ENCODE measurements around the gene KRTAP6-2. TPM values are rescaled to one million over a fixed set of nuclear protein-coding genes. Genes with fewer than 3 reads are reported as not detected.

KRTAP6-2 gene
- total and polyA plus RNA-seq, 2 donors (not counting 1 experiment from before 2014, with no cell fraction given) = not detected

GRCh38 chr21:30555095-30555494 lies 43.6 kb downstream of the KRTAP6-2 start:
- Histone ChIP-seq H3K9me3 (ENCODE audit: control extremely low read depth in 1 of 3, control insufficient read depth in 2 of 3, insufficient read depth in 1 of 3, low read length in 2 of 3) (peaks cover 0 to 4% (median 3%) of the 10 kb centered on the region in 3 donors), H3K4me3 (ENCODE audit: control extremely low read depth in 1 of 5, extremely low read depth in 1 of 5, insufficient read depth in 1 of 5, low read depth in 2 of 5, low read length in 4 of 5) (no peak overlapping the region), H3K4me1 (ENCODE audit: control insufficient read depth in 2 of 2, insufficient read depth in 2 of 2, low read length in 2 of 2) (no peaks in the 10 kb centered on the region), H3K36me3 (replicated peaks in 1 of 2; ENCODE audit: control extremely low read depth in 1 of 2, control insufficient read depth in 1 of 2, extremely low read depth in 1 of 2, insufficient read depth in 2 of 2, low read length in 1 of 2) (no peaks in the 10 kb centered on the region), H3K79me2 (ENCODE audit: control insufficient read depth, insufficient read depth, low read length) (no peaks in the 10 kb centered on the region), H4K20me1 (ENCODE audit: control insufficient read depth, insufficient read depth, low read length, poor library complexity, severe bottlenecking) (no peaks in the 10 kb centered on the region), H3K27me3 (replicated peaks in 1 of 4; ENCODE audit: control extremely low read depth in 1 of 4, control insufficient read depth in 3 of 4, insufficient read depth in 4 of 4, low read length in 3 of 4) (no peaks in the 10 kb centered on the region), H3K27ac (ENCODE audit: low read length in 2 of 2) (no peak overlapping the region), H2AFZ (ENCODE audit: insufficient read depth, low read depth, low read length, poor library complexity, severe bottlenecking) (no peak overlapping the region), H3K9ac (ENCODE audit: low read length) (no peak overlapping the region), H3K4me2 (replicated peaks; ENCODE audit: low read depth, low read length, poor library complexity, severe bottlenecking) (no peak overlapping the region)
- no peak for TF ChIP-seq EZH2 (IDR thresholded peaks at IDR 0.05; ENCODE audit: borderline replicate concordance, insufficient read depth, low read depth, low read length, poor library complexity, severe bottlenecking)
- TF ChIP-seq CTCF (IDR thresholded peaks at IDR 0.05) = no peak
- DNase-seq = no peak
- CTCF ChIA-PET = no interaction called here
- Mint-ChIP-seq H3K4me1 (no peaks in the 10 kb centered on the region), H3K4me3 (no peak overlapping the region), H3K27me3 (no peaks in the 10 kb centered on the region), H3K27ac (no peak overlapping the region), H3K9me3 (ENCODE audit: insufficient read depth) (peaks cover 3% of the 10 kb centered on the region)
- POLR2A ChIA-PET = no interaction called here
- intact Hi-C loops (cut with micrococcal nuclease) = no loop called here
- ATAC-seq (ENCODE audit: low read depth) = no peak
- no CpG with 5 or more reads among the region's 2 CpGs for WGBS (ENCODE audit: insufficient coverage)

DNA sequence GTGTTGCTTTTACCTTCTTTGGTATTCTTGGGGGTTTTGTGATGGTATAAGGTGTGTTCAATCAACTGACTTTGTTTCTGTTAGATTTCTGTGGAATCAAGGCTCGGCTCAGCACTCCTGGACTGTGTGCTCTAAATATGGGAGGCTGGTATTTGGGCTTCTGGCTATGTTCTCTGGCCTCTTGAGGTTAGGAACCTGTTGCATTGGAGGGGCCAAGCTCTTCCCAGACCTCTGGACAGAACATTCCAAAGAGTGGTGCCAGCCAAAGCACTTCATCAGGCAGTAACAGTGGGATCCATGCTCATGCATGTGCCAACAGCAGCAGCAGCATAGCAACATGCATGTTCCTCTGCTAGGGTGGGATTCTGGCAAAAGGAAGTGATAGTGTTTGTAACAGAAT lies 45.9 kb downstream of the KRTAP6-2 start:
- ChIA-PET POLR2A (no interaction called here), CTCF (no interaction called here)
- Histone ChIP-seq H3K27me3 (replicated peaks in 1 of 4; ENCODE audit: control extremely low read depth in 1 of 4, control insufficient read depth in 3 of 4, insufficient read depth in 4 of 4, low read length in 3 of 4) (no peaks in the 10 kb centered on the region), H4K20me1 (ENCODE audit: control insufficient read depth, insufficient read depth, low read length, poor library complexity, severe bottlenecking) (no peaks in the 10 kb centered on the region), H3K4me1 (ENCODE audit: control insufficient read depth in 2 of 2, insufficient read depth in 2 of 2, low read length in 2 of 2) (no peaks in the 10 kb centered on the region), H3K27ac (ENCODE audit: low read length in 2 of 2) (no peak overlapping the region), H3K4me2 (replicated peaks; ENCODE audit: low read depth, low read length, poor library complexity, severe bottlenecking) (no peak overlapping the region), H2AFZ (ENCODE audit: insufficient read depth, low read depth, low read length, poor library complexity, severe bottlenecking) (no peak overlapping the region), H3K9me3 (ENCODE audit: control extremely low read depth in 1 of 3, control insufficient read depth in 2 of 3, insufficient read depth in 1 of 3, low read length in 2 of 3) (peaks cover 0 to 4% (median 3%) of the 10 kb centered on the region in 3 donors), H3K79me2 (ENCODE audit: control insufficient read depth, insufficient read depth, low read length) (no peaks in the 10 kb centered on the region), H3K9ac (ENCODE audit: low read length) (no peak overlapping the region), H3K4me3 (ENCODE audit: control extremely low read depth in 1 of 5, extremely low read depth in 1 of 5, insufficient read depth in 1 of 5, low read depth in 2 of 5, low read length in 4 of 5) (no peak overlapping the region), H3K36me3 (replicated peaks in 1 of 2; ENCODE audit: control extremely low read depth in 1 of 2, control insufficient read depth in 1 of 2, extremely low read depth in 1 of 2, insufficient read depth in 2 of 2, low read length in 1 of 2) (no peaks in the 10 kb centered on the region)
- no peaks in the 10 kb centered on the region for H3K4me1 Mint-ChIP-seq
- DNase-seq (no peak), ATAC-seq (ENCODE audit: low read depth) (no peak)
- H3K4me3 Mint-ChIP-seq = no peak overlapping the region
- WGBS (ENCODE audit: insufficient coverage) = 86% methylated on average over 1 of the region's 1 CpG
- no peak overlapping the region for H3K27ac Mint-ChIP-seq
- intact Hi-C loops (cut with micrococcal nuclease) = no loop called here
- peaks cover 3% of the 10 kb centered on the region for H3K9me3 Mint-ChIP-seq (ENCODE audit: insufficient read depth)
- H3K27me3 Mint-ChIP-seq = no peaks in the 10 kb centered on the region
- TF ChIP-seq CTCF (IDR thresholded peaks at IDR 0.05) = no peak
- TF ChIP-seq EZH2 (IDR thresholded peaks at IDR 0.05; ENCODE audit: borderline replicate concordance, insufficient read depth, low read depth, low read length, poor library complexity, severe bottlenecking) = no peak

Small RNA genes within 50 kb of the gene (small RNA-seq; reads per million reads assigned to genes)
- not detected for gene KRTAP20-1 (ENCODE audit: insufficient read length, low read depth, low replicate concordance)
- gene KRTAP20-3 (ENCODE audit: insufficient read length, low read depth, low replicate concordance) = not detected
- gene KRTAP20-4 (ENCODE audit: insufficient read length, low read depth, low replicate concordance) = not detected
- gene KRTAP22-1 (ENCODE audit: insufficient read length, low read depth, low replicate concordance) = not detected
- not detected for gene KRTAP22-2 (ENCODE audit: insufficient read length, low read depth, low replicate concordance)

Other genes starting within 250 kb of the KRTAP6-2 start
- not detected in 2 replicates for gene KRTAP13-2, start 226.6 kb downstream of the KRTAP6-2 start, total RNA-seq
- gene KRTAP13-2, start 226.6 kb downstream of the KRTAP6-2 start, polyA plus RNA-seq = not detected in 2 replicates
- gene KRTAP13-1, start 202.9 kb downstream of the KRTAP6-2 start, total RNA-seq = not detected in 2 replicates
- not detected in 2 replicates for gene KRTAP13-1, start 202.9 kb downstream of the KRTAP6-2 start, polyA plus RNA-seq
- gene KRTAP13-3, start 173.0 kb downstream of the KRTAP6-2 start, total RNA-seq = not detected in 2 replicates
- gene KRTAP13-3, start 173.0 kb downstream of the KRTAP6-2 start, polyA plus RNA-seq = not detected in 2 replicates
- gene KRTAP13-4, start 168.7 kb downstream of the KRTAP6-2 start, total RNA-seq = not detected in 2 replicates
- not detected in 2 replicates for gene KRTAP13-4, start 168.7 kb downstream of the KRTAP6-2 start, polyA plus RNA-seq
- gene KRTAP15-1, start 158.6 kb downstream of the KRTAP6-2 start, total RNA-seq = not detected in 2 replicates
- not detected in 2 replicates for gene KRTAP15-1, start 158.6 kb downstream of the KRTAP6-2 start, polyA plus RNA-seq
- not detected in 2 replicates for gene KRTAP19-1, start 118.5 kb downstream of the KRTAP6-2 start, total RNA-seq
- not detected in 2 replicates for gene KRTAP19-1, start 118.5 kb downstream of the KRTAP6-2 start, polyA plus RNA-seq
- gene KRTAP19-2, start 111.5 kb downstream of the KRTAP6-2 start, total RNA-seq = not detected in 2 replicates
- not detected in 2 replicates for gene KRTAP19-2, start 111.5 kb downstream of the KRTAP6-2 start, polyA plus RNA-seq
- gene KRTAP19-3, start 106.9 kb downstream of the KRTAP6-2 start, total RNA-seq = not detected in 2 replicates
- gene KRTAP19-3, start 106.9 kb downstream of the KRTAP6-2 start, polyA plus RNA-seq = not detected in 2 replicates
- gene KRTAP19-4, start 101.7 kb downstream of the KRTAP6-2 start, total RNA-seq = not detected in 2 replicates
- not detected in 2 replicates for gene KRTAP19-4, start 101.7 kb downstream of the KRTAP6-2 start, polyA plus RNA-seq
- gene KRTAP19-5, start 96.8 kb downstream of the KRTAP6-2 start, total RNA-seq = not detected in 2 replicates
- gene KRTAP19-5, start 96.8 kb downstream of the KRTAP6-2 start, polyA plus RNA-seq = not detected in 2 replicates
- not detected in 2 replicates for gene KRTAP19-6, start 57.0 kb downstream of the KRTAP6-2 start, total RNA-seq
- gene KRTAP19-6, start 57.0 kb downstream of the KRTAP6-2 start, polyA plus RNA-seq = not detected in 2 replicates
- not detected in 2 replicates for gene KRTAP19-7, start 37.6 kb downstream of the KRTAP6-2 start, total RNA-seq
- gene KRTAP19-7, start 37.6 kb downstream of the KRTAP6-2 start, polyA plus RNA-seq = not detected in 2 replicates
- not detected in 2 replicates for gene KRTAP22-2, start 8.5 kb downstream of the KRTAP6-2 start, total RNA-seq
- not detected in 2 replicates for gene KRTAP22-2, start 8.5 kb downstream of the KRTAP6-2 start, polyA plus RNA-seq
- not detected in 2 replicates for gene KRTAP6-3, start 6.5 kb downstream of the KRTAP6-2 start, total RNA-seq
- not detected in 2 replicates for gene KRTAP6-3, start 6.5 kb downstream of the KRTAP6-2 start, polyA plus RNA-seq
- gene KRTAP22-1, start 2.2 kb upstream of the KRTAP6-2 start, total RNA-seq = not detected in 2 replicates
- gene KRTAP22-1, start 2.2 kb upstream of the KRTAP6-2 start, polyA plus RNA-seq = not detected in 2 replicates
- not detected in 2 replicates for gene KRTAP6-1, start 15.0 kb upstream of the KRTAP6-2 start, total RNA-seq
- gene KRTAP6-1, start 15.0 kb upstream of the KRTAP6-2 start, polyA plus RNA-seq = not detected in 2 replicates
- gene KRTAP20-1, start 17.5 kb upstream of the KRTAP6-2 start, total RNA-seq = not detected in 2 replicates
- not detected in 2 replicates for gene KRTAP20-1, start 17.5 kb upstream of the KRTAP6-2 start, polyA plus RNA-seq
- gene KRTAP20-4, start 21.7 kb upstream of the KRTAP6-2 start, total RNA-seq = not detected in 2 replicates
- gene KRTAP20-4, start 21.7 kb upstream of the KRTAP6-2 start, polyA plus RNA-seq = not detected in 2 replicates
- not detected in 2 replicates for gene KRTAP20-2, start 36.3 kb upstream of the KRTAP6-2 start, total RNA-seq
- gene KRTAP20-2, start 36.3 kb upstream of the KRTAP6-2 start, polyA plus RNA-seq = not detected in 2 replicates
- not detected in 2 replicates for gene KRTAP20-3, start 44.0 kb upstream of the KRTAP6-2 start, total RNA-seq
- not detected in 2 replicates for gene KRTAP20-3, start 44.0 kb upstream of the KRTAP6-2 start, polyA plus RNA-seq
- not detected in 2 replicates for gene KRTAP21-3, start 119.9 kb upstream of the KRTAP6-2 start, total RNA-seq
- gene KRTAP21-3, start 119.9 kb upstream of the KRTAP6-2 start, polyA plus RNA-seq = not detected in 2 replicates
- not detected in 2 replicates for gene KRTAP21-2, start 148.4 kb upstream of the KRTAP6-2 start, total RNA-seq
- not detected in 2 replicates for gene KRTAP21-2, start 148.4 kb upstream of the KRTAP6-2 start, polyA plus RNA-seq
- not detected in 2 replicates for gene KRTAP21-1, start 156.5 kb upstream of the KRTAP6-2 start, total RNA-seq
- gene KRTAP21-1, start 156.5 kb upstream of the KRTAP6-2 start, polyA plus RNA-seq = not detected in 2 replicates
- not detected in 2 replicates for gene KRTAP8-1, start 214.4 kb upstream of the KRTAP6-2 start, total RNA-seq
- not detected in 2 replicates for gene KRTAP8-1, start 214.4 kb upstream of the KRTAP6-2 start, polyA plus RNA-seq
- not detected in 2 replicates for gene KRTAP7-1, start 230.9 kb upstream of the KRTAP6-2 start, total RNA-seq
- not detected in 2 replicates for gene KRTAP7-1, start 230.9 kb upstream of the KRTAP6-2 start, polyA plus RNA-seq